HepG2 (cell line): ENCODE data around the gene SMAP2. TPM values are rescaled to one million over a fixed set of nuclear protein-coding genes. Genes with fewer than 3 reads are reported as not detected.
A peak's percentile ranks its signal among the peaks of the same experiment; 100 is the strongest.

Experiments used
- AHDC1 ChIP-seq: sonication (generic); formaldehyde crosslinking; IDR thresholded peaks from 2 replicates; pipeline ENCODE4 v1.5.1; 2020; ENCODE audit warnings: mild to moderate bottlenecking, missing genetic modification reagents, borderline replicate concordance
- ASH2L ChIP-seq: fragments of 300-600, 200-600 bp; sonication (generic); IDR thresholded peaks from 2 replicates; pipeline ENCODE4 v1.7.0; 2017; ENCODE audit warnings: low read depth, mild to moderate bottlenecking, moderate library complexity, mixed read lengths, low read length; ENCODE audit not compliant: insufficient read length
- GMEB1 ChIP-seq: sonication (generic); formaldehyde crosslinking; IDR thresholded peaks from 2 replicates; pipeline ENCODE4 v1.5.1; 2020; ENCODE audit warnings: missing genetic modification reagents, mild to moderate bottlenecking, borderline replicate concordance
- HNF4A ChIP-seq: sonication (generic); formaldehyde crosslinking; IDR thresholded peaks from 2 replicates; pipeline ENCODE4 v1.4.0; 2020; ENCODE audit warnings: missing genetic modification reagents
- MXI1 ChIP-seq: IDR thresholded peaks from 3 replicates; pipeline ENCODE4 v1.6.1; 2012; ENCODE audit warnings: low read depth, low read length, inconsistent platforms, borderline replicate concordance
- NR3C1 ChIP-seq: sonication (generic); formaldehyde crosslinking; IDR thresholded peaks from 2 replicates; pipeline ENCODE4 v1.4.0; 2020; ENCODE audit warnings: missing genetic modification reagents
- PLRG1 ChIP-seq: fragments of 450-650 bp; conservative IDR thresholded peaks from 2 replicates; pipeline ENCODE4 v1.6.1; 2016
- PLSCR1 ChIP-seq: sonication (generic); formaldehyde crosslinking; IDR thresholded peaks from 2 replicates; pipeline ENCODE4 v1.5.0; 2020; ENCODE audit warnings: missing genetic modification reagents, mild to moderate bottlenecking, borderline replicate concordance
- SKI ChIP-seq: fragments of 450-650 bp; IDR thresholded peaks from one replicate; pipeline ENCODE4 v1.6.1; 2018; ENCODE audit warnings: mild to moderate bottlenecking; ENCODE audit not compliant: partially characterized antibody
- SMAD9 ChIP-seq: sonication (generic); formaldehyde crosslinking; IDR thresholded peaks from 2 replicates; pipeline ENCODE4 v1.5.1; 2020; ENCODE audit warnings: mild to moderate bottlenecking, missing genetic modification reagents
- SRF ChIP-seq: IDR thresholded peaks from 2 replicates; pipeline ENCODE4 v1.6.1; 2011; ENCODE audit warnings: mild to moderate bottlenecking, low read depth, low read length, moderate library complexity
- SRSF9 ChIP-seq: fragments of 200-400 bp; formaldehyde crosslinking; IDR thresholded peaks from 2 replicates; pipeline ENCODE4 v1.6.1; 2018; ENCODE audit warnings: borderline replicate concordance, mild to moderate bottlenecking, low read depth, low read length; ENCODE audit not compliant: insufficient read depth, poor library complexity, severe bottlenecking
- ZNF280B ChIP-seq: sonication (generic); formaldehyde crosslinking; IDR thresholded peaks from 2 replicates; pipeline ENCODE4 v1.5.0; 2020; ENCODE audit warnings: missing genetic modification reagents, mild to moderate bottlenecking, borderline replicate concordance
- ZNF580 ChIP-seq: IDR thresholded peaks from 2 replicates; pipeline ENCODE4 v1.6.1; 2016; ENCODE audit warnings: low read depth, borderline replicate concordance
- ZNF691 ChIP-seq: sonication (generic); formaldehyde crosslinking; IDR thresholded peaks from 2 replicates; pipeline ENCODE4 v1.4.0; 2020; ENCODE audit warnings: missing genetic modification reagents, low read depth, mild to moderate bottlenecking, borderline replicate concordance
- polyA plus RNA-seq, 8 experiments: library from polyadenylated mRNA; depleted of rRNA in 3 of 8; stranded (reverse) in 7 of 8; unstranded in 1 of 8; fragments of >200 nt; fragmentation: Illumina TruSeq in 4 of 8; extraction: Trizol in 4 of 8; gene quantifications; 2 replicates each; pipeline versions ENCODE4 v1.2.1 to v1.2.3, GENCODE V29; 2011 to 2016; ENCODE audit warnings: low read depth in 4 of 8, missing spikeins in 1 of 8, mixed read lengths in 1 of 8; ENCODE audit not compliant: insufficient read depth in 1 of 8
- total RNA-seq, 5 experiments: library from RNA; depleted of rRNA; stranded (reverse); fragments of >200 nt; fragmentation: Illumina TruSeq; extraction: Trizol; gene quantifications; 2 replicates each; pipeline ENCODE4 v1.2.3, GENCODE V29; 2016; ENCODE audit warnings: low read depth in 1 of 5

Gene SMAP2
- total and polyA plus RNA-seq, 2 of the 13 experiments (the other 11 are each of a cell fraction or from before 2014, with no cell fraction given): 19.0 to 22.3 TPM

GRCh38 chr1:40449684-40450494 is 76.4 kb downstream of the SMAP2 start, which contains the start of gene ZFP69B (continued):
- TF ChIP-seq GMEB1 (peak; percentile 63; the same call in 1 of the 2 replicates), SMAD9 (CRISPR knock-in tag) (no peak), ZNF580 (CRISPR knock-in tag) (peak; percentile 55; the same call in 1 of the 2 replicates), ZNF691 (CRISPR knock-in tag) (0 out of 2 replicates have a peak, but pooled peaks have one; percentile 68), SKI (peak; percentile 60), MXI1 (peak; percentile 86; the same call in 2 of the 3 replicates), AHDC1 (CRISPR knock-in tag) (no peak), PLSCR1 (CRISPR knock-in tag) (no peak), ZNF280B (CRISPR knock-in tag) (peak; percentile 30; the same call in 1 of the 2 replicates), PLRG1 (no peak), SRF (no peak), ASH2L (peak; percentile 73), HNF4A (CRISPR knock-in tag) (no peak), NR3C1 (CRISPR knock-in tag) (no peak), SRSF9 (no peak)
